GM18861 (cell line): Measurements from ENCODE around the gene FGF16.
"Not testable (repeated sequence)": the region's sequence is repeated elsewhere in the genome, so short reads cannot be mapped to it uniquely, and the experiment has no call there.

ENCODE experiments used
- ATAC-seq: cut with Tn5 transposase; IDR thresholded peaks from one replicate; pipeline ENCODE4 v1.9.1; 2021; ENCODE audit not compliant: unreplicated experiment

Gene FGF16

DNA sequence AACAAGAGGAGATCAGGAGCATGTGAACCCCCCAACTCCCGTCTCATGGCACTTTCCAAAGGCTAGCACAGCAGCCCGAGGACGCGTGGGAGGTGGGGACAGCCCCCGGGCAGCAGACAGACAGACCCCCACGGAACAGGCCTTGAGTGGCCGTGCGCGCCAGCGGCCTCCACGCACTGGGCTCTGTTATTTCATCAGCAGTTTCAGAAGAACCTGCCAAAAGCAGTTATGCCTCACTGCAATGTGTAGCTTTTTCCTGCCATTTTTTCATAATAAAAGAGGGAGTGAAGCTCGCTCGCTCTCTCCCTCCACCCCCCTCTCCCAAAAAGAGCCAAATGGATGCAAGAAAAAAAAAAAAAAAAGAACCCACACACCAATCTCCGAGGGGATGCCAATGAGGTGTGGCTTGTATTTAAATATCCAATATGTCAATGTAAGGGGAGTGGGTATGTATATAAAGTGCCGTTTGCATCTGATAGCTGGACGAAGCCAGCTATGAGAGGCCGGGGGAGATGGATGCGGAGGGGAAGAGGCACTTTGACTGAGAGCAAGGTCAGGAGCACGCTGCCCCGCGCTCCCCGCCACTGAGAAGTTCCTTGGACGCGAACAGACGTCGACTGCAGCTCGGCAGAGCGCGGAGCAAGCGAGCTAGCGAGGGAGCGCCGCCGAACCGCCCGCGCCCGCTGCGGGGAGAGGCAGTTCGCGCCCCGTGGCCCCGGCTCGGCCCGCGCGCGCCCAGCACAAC, at the start of gene FGF16:
FGF16 (plus strand) TSS at position 482 of the 745 bp plus-strand sequence. CDS start 286 bp downstream, outside the sequence.
- ATAC-seq = no peak

- no peak for ATAC-seq
Observed at GRCh38 chrX:77398330-77398954, 48.7 kb upstream of the FGF16 start.

DNA sequence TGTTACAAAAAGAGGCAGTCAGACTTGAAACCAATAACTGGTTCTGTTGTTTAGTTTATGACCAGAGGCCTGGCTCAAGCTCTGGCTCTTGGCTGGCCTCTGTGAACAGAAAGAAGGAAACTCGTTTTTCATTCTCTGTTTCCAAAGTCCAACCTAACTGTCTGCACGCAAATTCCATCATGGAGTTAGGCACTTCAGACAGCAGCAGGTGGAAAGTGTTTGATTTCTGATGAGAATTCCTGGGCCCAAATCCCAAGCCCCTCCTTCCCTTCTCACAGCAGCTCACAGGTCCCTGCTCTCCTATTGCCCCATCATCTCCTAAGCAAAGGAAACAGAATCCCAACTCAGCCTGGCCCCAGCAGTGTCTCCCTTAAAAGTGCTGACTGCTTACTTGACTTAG, 42.8 kb upstream of the FGF16 start:
- ATAC-seq = no peak

GRCh38 chrX:77407821-77408220, 39.4 kb upstream of the FGF16 start:
- not testable (repeated sequence) for ATAC-seq

DNA sequence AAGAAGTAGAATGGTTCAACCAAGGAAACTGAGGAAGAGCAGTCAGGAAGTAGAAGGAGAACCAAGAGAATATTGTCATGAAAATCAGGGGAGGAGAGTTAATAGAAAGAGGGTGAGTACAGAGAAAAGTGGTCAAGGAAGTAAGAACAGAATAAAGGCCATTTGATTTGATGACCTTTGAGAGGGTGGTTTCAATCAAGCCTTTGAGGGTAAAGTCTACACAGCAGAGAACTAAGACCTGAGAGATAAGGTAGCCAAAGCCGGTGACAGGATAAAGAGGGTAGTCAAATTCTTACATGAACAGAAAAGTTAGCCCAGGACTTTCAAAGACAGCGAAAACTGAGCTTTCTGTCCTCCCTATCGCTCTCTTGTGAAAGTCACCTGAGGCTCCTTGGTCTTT, 34.6 kb upstream of the FGF16 start:
- no peak for ATAC-seq

GRCh38 chrX:77415161-77415560, 32.0 kb upstream of the FGF16 start:
- ATAC-seq = no peak

DNA sequence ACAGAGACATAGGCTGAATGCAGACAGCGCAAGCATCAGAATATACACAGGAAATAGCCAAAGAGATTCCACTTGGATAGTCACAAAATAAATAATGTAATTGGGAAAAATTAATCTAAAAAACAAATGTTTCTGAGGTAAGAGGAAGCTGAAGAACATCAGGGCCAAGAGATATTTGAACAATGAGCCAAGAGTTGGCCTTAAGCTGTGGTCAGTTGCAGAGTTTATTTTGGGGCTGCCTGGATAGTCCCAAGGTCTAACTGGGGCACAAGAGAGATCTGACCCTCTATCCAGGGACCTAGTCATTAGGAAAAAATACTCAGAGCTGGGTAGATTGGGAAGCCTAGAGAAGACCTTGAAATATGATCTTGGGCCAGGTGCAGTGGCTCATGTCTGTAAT, 31.3 kb upstream of the FGF16 start:
- no peak for ATAC-seq

- no peak for ATAC-seq
Observed at GRCh38 chrX:77422891-77423648, 24.1 kb upstream of the FGF16 start.

- ATAC-seq = no peak
Observed at GRCh38 chrX:77426811-77427210, 20.4 kb upstream of the FGF16 start.

GRCh38 chrX:77427611-77428010, 19.6 kb upstream of the FGF16 start:
- ATAC-seq = no peak

- ATAC-seq = no peak
Observed at GRCh38 chrX:77428551-77428950, 18.6 kb upstream of the FGF16 start.

- ATAC-seq = no peak
Observed at GRCh38 chrX:77431227-77431626, 16.0 kb upstream of the FGF16 start.

GRCh38 chrX:77433001-77433400, 14.2 kb upstream of the FGF16 start:
- peak; percentile 56 for ATAC-seq

DNA sequence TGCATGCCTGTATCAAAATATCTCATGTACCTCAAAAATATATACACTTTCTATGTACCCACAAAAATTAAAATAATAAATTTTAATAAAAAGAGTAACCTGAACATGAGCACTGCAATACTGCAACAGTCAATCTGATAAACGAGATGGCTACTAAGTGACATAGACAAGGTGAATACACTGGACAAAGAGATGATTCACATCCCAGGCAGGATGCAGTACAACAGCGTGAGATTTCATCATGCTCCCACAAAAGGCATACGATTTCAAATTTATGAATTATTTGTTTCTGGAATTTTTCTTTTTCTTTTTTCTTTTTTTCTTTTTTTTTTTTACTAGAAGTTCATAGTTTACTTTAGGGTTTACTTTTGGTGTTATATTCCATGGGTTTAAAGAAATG, 12.2 kb upstream of the FGF16 start:
- no peak for ATAC-seq

DNA sequence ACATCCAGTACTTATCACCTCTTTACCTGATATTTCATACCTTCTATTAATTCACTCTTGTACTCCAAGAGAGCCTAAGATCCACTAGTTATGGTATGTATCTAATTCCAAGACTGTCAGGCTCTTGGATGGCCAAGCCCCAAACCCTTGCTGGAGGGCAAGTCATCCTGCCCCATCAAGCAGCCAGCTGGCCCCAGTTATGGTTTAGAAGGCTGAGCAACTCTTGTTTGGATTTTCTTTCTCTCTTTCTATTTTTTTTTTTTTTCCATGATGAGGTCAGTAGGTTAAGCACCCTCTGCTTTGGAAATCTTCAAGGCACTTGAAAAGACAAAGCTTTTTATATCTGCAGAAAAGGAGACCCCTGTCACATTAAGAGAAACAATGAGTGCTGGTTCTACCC, 10.9 kb upstream of the FGF16 start:
- no peak for ATAC-seq

- ATAC-seq = no peak
Observed at GRCh38 chrX:77436682-77437081, 10.5 kb upstream of the FGF16 start.

GRCh38 chrX:77440330-77440729, 6.9 kb upstream of the FGF16 start:
- ATAC-seq = no peak

DNA sequence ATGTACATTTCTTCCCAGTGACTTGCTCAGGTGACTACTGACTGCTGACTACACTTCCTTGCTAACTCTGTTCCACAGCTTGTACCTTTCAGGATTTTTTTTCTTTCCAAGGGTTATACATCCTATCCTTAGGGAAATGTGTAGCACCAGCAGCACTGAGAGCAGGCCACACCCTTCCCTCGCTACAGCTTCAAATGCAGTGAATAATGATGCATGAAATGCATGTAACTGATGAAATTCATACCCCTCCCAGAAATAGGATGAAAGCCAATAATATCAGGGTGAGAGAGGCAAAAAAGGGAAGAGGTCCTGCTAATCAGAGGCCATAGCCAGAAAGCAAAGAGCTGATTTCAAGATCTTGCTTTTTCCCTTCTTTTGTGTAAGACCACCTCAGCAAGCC, 6.2 kb upstream of the FGF16 start:
- no peak for ATAC-seq

DNA sequence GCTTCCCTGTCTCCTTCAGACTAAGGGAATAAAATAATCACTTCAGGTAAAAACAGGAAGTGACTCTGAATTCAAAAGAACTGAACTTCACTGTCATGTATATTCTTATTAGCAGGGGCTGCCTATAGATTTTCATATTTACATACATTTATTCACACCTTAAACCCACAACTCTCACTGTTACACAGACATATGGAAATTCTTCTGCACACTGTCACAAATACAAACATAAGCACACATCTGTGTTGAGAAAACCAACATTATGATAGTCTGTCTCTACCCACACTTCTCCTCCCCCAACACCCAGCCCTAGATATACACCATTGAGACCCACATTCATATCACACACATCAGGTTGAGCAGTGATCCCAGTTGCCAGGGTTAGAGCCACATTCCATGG, 5.7 kb upstream of the FGF16 start:
- no peak for ATAC-seq

DNA sequence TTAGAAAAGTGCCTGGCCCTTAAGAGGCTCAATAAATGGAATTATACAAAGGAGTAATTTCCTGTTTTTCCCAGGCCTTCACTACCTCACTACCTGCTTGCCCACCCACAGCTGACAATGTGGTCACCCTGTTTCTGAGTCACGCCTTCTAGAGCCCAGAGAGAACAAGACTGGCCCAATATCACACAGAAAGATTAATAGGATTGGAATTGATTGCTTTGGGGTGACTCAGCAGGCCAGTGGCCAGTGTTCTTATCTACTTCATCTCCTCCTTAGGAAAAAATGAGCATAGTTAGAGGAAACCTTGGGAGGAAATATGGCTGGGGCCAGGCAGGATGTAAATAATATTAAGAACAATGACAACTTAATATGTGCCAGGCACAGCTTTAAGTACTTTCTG, 4.5 kb upstream of the FGF16 start:
- no peak for ATAC-seq

- ATAC-seq = no peak
Observed at GRCh38 chrX:77444075-77444474, 3.1 kb upstream of the FGF16 start.

- no peak for ATAC-seq
Observed at GRCh38 chrX:77444545-77444944, 2.6 kb upstream of the FGF16 start.
